HUDEP-2 (cell line): ENCODE results near the gene CPNE1.
A peak's percentile ranks its signal among the peaks of the same experiment; 100 is the strongest.

ENCODE experiments used
- DNase-seq, 76 experiments: peaks; one replicate each; lab custom pipeline; 2025; ENCODE audit not compliant: unreplicated experiment in 76 of 76; lab: John Stamatoyannopoulos, UW

Gene CPNE1

GRCh38 chr20:35601990-35602389 is 62.7 kb downstream of the CPNE1 start:
- no peak for DNase-seq

GRCh38 chr20:35600993-35601973 is 63.4 kb downstream of the CPNE1 start:
- DNase-seq: peak in 66 of 76 experiments; percentile 8 to 77 (median 49)

- no peak for DNase-seq
These were observed 64.3 kb downstream of the CPNE1 start for GRCh38 chr20:35600176-35600992.

- DNase-seq: no peak
These were observed 65.0 kb downstream of the CPNE1 start for GRCh38 chr20:35599776-35600120.

- DNase-seq: no peak
These were observed 65.6 kb downstream of the CPNE1 start for GRCh38 chr20:35598899-35599775.

GRCh38 chr20:35598476-35598875 is 66.2 kb downstream of the CPNE1 start:
- no peak for DNase-seq

GRCh38 chr20:35597186-35597585 is 67.5 kb downstream of the CPNE1 start:
- DNase-seq: no peak

- no peak for DNase-seq
These were observed 68.8 kb downstream of the CPNE1 start for GRCh38 chr20:35595901-35596300.

- DNase-seq: no peak
These were observed 69.2 kb downstream of the CPNE1 start for GRCh38 chr20:35595456-35595855.

GRCh38 chr20:35592339-35592974 is 72.2 kb downstream of the CPNE1 start:
- DNase-seq: peak in 10 of 76 experiments; percentile 6 to 34 (median 18)

- DNase-seq: no peak
These were observed 76.3 kb downstream of the CPNE1 start for GRCh38 chr20:35588397-35588796.

GRCh38 chr20:35587436-35587835 is 77.3 kb downstream of the CPNE1 start:
- no peak for DNase-seq

- DNase-seq: no peak
These were observed 77.8 kb downstream of the CPNE1 start for GRCh38 chr20:35586751-35587425.

GRCh38 chr20:35583636-35584560 is 80.8 kb downstream of the CPNE1 start:
- no peak for DNase-seq

GRCh38 chr20:35582741-35583404 is 81.8 kb downstream of the CPNE1 start:
- no peak for DNase-seq

GRCh38 chr20:35582131-35582530 is 82.6 kb downstream of the CPNE1 start:
- no peak for DNase-seq

GRCh38 chr20:35579196-35579595 is 85.5 kb downstream of the CPNE1 start:
- DNase-seq: no peak

GRCh38 chr20:35578469-35578868 is 86.2 kb downstream of the CPNE1 start:
- no peak for DNase-seq
